ENCODE measurements around the gene PDAP1. TPM values are rescaled to one million over a fixed set of nuclear protein-coding genes. Genes with fewer than 3 reads are reported as not detected.

The PDAP1 gene
- total and polyA plus RNA-seq, 2 of the 8 experiments (the other 6 are each of a cell fraction or from before 2014, with no cell fraction given) = 26.6 to 169 TPM

- no peak for TF ChIP-seq RAD21 (IDR thresholded peaks at IDR 0.05 in 1 of 2, conservative IDR thresholded peaks at IDR 0.05 in 1 of 2; ENCODE audit: low read depth in 2 of 2, low read length in 2 of 2)
- TF ChIP-seq BCL11A (IDR thresholded peaks at IDR 0.05; ENCODE audit: low read depth in 2 of 2, low read length in 2 of 2) = no peak
- TF ChIP-seq CBX8 (IDR thresholded peaks at IDR 0.05; ENCODE audit: borderline replicate concordance, low read depth, low read length) = no peak
- no peak for TF ChIP-seq MAX (IDR thresholded peaks at IDR 0.05)
- TF ChIP-seq, protein P1, sequence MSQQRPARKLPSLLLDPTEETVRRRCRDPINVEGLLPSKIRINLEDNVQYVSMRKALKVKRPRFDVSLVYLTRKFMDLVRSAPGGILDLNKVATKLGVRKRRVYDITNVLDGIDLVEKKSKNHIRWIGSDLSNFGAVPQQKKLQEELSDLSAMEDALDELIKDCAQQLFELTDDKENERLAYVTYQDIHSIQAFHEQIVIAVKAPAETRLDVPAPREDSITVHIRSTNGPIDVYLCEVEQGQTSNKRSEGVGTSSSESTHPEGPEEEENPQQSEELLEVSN (IDR thresholded peaks at IDR 0.05) = no peak
- no peak for TF ChIP-seq CTCF (IDR thresholded peaks at IDR 0.05; ENCODE audit: control extremely low read depth in 1 of 3, insufficient read depth in 1 of 3, low read depth in 1 of 3, low read length in 3 of 3)
- TF ChIP-seq EP300 (IDR thresholded peaks at IDR 0.05; ENCODE audit: borderline replicate concordance in 1 of 2, low read depth in 2 of 2, low read length in 2 of 2) = no peak
Observed at GRCh38 chr7:99381664-99382075, 26.7 kb downstream of the PDAP1 start (continued).
